NCI-H526 treated with DMSO at 0.1 percent for 48 hours (cell line): Measurements from ENCODE around the gene UNC5B.
A peak's percentile ranks its signal among the peaks of the same experiment; 100 is the strongest.

ENCODE experiments used
- DNase-seq: peaks from one replicate; lab custom pipeline; 2025; lab: John Stamatoyannopoulos, UW

Gene UNC5B

GRCh38 chr10:71321386-71321785 is 109.0 kb downstream of the UNC5B start:
- no peak for DNase-seq

DNA sequence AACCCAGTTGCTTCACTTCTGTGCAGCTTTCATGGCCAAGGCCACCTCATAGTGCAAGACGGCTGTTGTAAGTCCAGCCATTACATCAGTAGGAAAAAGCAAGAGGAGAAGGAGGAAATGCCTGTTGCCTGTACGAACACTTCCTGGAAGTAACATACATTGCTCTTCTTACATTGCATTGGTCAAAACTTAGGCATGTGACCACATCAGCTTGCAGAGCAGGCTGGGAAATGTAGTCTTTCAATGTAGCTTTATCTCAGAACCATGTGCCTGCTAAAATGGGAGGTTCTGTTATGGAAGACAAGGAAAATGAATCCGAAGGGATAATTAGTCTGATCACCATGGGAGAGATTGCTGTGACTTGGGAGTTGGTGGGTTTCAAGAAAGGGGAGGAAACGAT is 111.0 kb downstream of the UNC5B start:
- no peak for DNase-seq

DNA sequence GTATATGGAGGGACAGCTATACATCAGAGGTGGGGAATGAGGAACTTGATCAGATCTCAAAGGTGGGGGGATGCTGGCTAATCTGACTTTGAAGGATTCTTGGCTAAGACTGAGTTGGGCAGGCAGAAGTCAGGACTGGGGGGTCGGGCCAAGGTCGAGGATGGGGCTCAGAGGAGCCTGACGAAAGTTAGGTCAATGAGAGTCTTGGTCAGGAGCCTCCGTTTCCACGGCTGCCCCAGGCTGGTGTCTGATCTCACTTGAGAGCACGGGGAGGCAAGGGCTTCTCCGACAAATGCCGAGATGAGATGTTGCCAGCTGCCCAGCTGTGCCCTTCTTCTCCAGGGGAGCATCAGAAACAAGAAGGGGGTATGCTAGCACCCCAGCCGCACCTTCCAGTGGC is 112.4 kb downstream of the UNC5B start:
- DNase-seq = no peak

DNA sequence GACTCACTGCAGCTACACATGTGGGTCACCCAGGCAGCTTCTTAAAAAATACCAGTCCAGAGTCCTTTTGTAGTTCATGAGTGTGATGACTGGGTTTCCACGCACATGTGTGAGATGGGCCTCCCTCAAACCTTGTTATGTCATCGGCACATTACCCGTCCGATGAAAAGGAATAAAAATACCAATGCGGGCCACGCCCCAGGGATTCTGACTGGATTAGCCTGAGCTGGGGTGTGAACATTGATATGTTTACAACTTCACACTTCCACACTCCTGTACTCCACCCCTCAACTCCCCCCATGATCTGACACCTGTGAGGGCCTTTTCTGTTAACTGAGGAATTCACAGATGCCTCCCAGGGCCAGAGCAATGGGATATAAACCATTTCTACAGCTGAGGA is 112.9 kb downstream of the UNC5B start:
- DNase-seq = no peak

- DNase-seq = peak; percentile 21
These were observed 114.1 kb downstream of the UNC5B start for GRCh38 chr10:71326464-71326881.

- no peak for DNase-seq
These were observed 118.5 kb downstream of the UNC5B start for GRCh38 chr10:71330789-71331404.

DNA sequence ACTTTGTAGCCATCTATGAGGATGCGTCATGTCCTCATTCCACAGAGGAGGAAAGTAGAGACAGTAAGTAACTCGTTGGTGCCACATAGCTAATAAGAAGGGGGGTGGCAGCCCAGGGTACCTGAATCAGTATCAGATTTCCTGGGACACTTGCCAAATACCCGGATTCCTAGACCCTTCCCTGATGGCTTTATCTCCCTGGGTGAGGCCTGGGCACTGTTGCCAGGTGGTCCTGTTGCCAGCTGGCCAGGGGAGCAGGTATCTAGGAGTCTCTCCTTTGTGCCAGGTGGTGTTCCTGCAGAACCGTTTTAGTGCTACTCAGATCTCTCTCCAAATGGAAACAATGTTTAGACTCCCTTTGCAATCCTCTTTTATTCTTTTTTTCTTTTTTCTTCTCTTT is 119.4 kb downstream of the UNC5B start:
- no peak for DNase-seq

DNA sequence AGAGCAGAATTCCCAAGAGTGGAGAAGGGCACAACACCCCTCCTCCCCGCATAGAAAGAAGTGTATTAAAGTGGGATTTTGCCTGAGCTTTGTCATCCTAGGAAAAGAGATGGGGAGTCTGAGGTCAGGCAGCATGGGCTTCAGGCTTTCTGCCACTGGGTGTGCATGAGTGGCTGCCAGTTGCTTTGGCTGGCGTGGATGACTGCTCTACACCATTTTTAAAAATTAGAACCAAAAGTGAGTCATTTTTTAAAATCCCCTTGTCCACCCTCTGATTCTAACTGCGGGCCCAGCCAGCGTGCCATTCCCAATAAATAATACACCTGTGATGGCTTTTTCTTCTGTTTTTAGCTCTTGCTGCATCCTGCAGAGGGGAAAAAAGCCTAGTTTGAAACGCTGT is 120.1 kb downstream of the UNC5B start:
- no peak for DNase-seq

DNA sequence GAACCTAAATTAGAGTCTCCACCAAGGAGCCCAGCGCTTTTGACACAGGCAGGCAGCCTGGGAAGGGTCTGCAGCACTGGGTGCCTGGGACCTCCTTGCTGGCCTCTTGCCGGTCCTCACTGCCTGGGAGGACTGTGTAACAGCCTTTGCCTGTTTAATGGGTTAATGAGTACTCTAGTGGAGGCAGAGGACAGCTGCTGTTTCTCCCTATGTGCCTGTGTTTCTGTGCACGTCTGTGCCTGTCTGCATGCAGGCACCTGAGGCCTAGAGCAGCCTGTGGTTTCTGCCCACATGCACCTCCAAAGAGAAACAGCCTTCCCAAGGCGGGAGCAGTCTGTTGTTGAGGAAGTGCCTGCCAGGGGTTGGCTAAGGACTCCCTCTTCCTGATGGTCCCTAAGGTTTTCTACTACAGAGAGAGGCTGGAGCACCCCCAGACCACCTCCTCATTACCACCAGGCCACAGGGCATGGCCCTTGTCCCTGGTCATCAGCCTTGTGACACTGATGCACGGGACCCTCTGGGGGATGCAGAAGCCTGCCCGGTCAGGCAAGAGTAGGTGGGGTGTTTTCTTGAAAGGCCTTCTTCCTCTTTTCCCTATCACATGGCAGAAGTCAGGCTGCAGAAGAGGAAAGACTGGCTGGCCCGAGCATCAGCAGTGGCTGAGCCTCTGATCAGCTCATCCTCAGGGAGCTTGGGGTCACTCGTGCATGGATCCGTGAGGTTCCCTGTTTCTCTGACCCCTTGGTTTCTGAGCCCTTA is 120.9 kb downstream of the UNC5B start:
- no peak for DNase-seq

DNA sequence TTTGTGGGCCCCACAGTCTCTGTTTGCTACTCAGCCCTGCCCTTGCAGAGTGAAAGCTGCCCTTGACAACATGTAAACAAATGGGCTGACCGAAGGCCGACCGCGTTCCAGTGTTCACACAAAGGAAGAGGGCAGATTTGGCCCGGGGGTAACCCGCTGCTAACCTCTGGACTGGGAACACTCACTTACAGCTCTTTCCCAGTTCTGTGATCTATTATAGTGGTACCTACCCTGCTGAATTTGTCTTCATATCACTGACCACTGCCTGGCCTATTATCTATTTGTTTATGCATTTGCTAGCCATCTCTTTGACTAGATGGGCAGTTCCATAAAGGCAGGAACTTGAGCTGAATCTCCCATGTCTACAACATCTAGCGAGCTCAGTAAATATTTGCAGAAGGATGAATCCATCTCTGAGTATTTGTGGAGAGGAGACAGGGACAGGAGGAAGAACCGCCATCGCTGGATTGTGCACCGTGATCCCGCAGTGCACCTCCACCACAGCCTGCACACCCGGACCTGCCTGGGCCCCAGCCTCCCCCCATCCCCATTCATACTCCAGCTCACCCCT is 121.9 kb downstream of the UNC5B start:
- DNase-seq = no peak

- no peak for DNase-seq
These were observed 122.9 kb downstream of the UNC5B start for GRCh38 chr10:71335173-71335708.

DNA sequence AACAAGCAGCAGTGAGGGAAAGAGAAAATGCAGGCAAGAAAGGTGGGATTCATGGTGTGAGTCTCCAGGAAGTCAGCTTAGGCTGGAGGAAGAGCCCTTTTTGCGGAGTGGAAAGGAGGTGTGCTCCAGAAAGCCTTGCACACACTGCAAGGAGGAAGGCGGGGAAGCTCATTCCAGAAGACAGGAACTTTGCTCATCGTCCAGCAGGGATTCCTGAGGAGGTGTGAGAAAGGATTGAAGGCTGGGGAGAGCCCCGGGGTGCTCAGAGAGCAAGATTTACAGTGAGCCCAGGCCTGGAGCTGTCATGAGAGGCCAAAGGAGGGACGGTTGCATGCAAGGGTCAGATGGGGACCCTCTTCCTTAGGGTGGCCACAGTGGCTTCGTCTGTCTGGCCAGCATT is 124.3 kb downstream of the UNC5B start:
- no peak for DNase-seq

GRCh38 chr10:71337219-71337701 is 124.9 kb downstream of the UNC5B start:
- DNase-seq = peak; percentile 55

GRCh38 chr10:71338728-71339495 is 126.5 kb downstream of the UNC5B start:
- DNase-seq = no peak

GRCh38 chr10:71339796-71340589 is 127.6 kb downstream of the UNC5B start:
- no peak for DNase-seq

DNA sequence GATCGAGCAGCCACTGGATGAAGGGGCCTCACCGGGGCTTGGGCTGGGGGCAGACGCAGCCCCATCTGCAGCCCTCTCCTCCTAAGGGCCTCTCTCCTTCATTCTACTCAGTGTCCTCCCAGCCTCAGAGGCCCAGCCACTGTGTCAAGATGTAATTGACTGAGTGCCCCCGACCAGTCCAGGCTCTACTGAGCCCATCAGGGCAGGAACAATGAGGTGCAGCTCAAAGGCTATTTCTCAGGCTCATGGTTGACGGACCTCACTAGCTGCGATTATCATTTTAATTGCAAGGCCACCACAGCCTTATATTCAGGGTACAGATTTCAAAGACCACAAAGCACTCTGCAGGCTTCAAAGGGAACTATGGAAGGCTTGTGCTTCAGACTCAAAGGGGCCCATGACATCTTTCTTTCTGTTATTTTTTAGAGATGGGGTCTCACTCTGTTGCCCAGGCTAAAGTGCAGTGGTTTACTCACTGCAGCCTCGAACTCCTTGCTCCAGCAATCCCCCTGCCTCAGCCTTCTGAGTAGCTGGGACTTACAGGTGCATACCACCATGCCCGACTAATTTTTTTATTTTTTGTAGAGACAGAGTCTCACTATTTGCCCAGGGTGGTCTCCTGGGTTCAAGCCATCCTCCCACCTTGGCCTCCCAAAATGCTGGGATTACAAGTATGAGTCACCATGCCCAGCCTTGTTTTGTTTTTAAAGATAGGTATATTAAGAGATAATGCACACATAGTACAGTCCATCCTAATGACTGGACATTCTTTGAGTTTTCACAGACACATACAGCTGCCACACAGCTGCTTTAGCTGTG is 130.4 kb downstream of the UNC5B start:
- no peak for DNase-seq

DNA sequence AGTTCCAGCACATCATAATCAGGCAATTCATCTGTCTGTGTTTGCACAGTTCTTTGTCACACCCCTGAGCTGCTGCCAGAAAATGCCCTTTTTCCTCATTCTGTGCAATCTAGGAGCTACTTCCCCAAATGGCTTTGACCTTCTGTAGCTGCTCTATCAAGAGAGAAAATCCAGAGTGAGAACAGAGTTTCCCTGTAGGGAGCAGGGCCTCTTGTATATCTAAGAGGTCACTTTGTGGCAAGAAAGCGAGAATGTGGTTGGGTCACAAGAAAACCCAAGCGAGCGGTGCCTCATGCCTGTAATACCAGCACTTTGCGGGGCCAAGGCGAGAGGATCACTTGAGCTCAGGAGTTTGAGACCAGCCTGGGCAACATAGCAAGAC is 131.0 kb downstream of the UNC5B start:
- DNase-seq = no peak

GRCh38 chr10:71344154-71344925 is 132.0 kb downstream of the UNC5B start:
- DNase-seq = no peak

GRCh38 chr10:71344993-71345480 is 132.7 kb downstream of the UNC5B start:
- DNase-seq = no peak

DNA sequence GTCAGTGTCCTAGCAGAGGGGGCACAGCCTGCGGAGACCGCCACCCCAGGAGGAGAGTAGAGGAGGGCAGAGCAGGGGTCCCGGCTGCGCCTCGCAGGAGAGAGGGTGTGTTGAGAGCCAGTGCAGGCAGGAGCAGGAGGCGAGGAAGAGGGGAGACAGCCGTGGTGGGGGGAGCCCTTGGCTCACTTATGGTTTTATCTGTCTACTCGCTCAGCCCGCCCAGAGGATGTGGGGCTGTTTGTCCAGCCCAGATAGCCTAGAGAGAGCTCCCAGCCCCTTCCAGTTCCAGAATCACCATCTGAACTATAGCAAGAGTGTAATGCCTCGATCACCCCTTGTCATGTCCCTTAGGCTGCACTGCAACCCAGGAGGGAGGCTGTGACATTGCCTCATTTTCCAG is 133.3 kb downstream of the UNC5B start:
- DNase-seq = no peak
